Hepatocyte (in vitro differentiated cells): ENCODE results near the gene TMEM204.

ENCODE experiments used
- CTCF ChIP-seq: fragments of 200-600 bp; sonication (generic); IDR thresholded peaks from 2 replicates; pipeline ENCODE4 v1.5.1; 2016; ENCODE audit warnings: antibody characterized with exemption, mild to moderate bottlenecking; ENCODE audit not compliant: poor library complexity
- EZH2 ChIP-seq: fragments of 200-600 bp; sonication (generic); IDR thresholded peaks from 2 replicates; pipeline ENCODE4 v1.6.1; 2016; ENCODE audit warnings: antibody characterized with exemption, mild to moderate bottlenecking, borderline replicate concordance

GRCh38 chr16:1564325-1564724 lies 30.9 kb downstream of the TMEM204 start:
- TF ChIP-seq EZH2 (no peak), CTCF (no peak)
